Stimulated activated CD8-positive, alpha-beta memory T cell treated with anti-CD3 and anti-CD28 coated beads, Interleukin-15, amount 100 ng/mL, for 1 hour (primary cell): ENCODE results near the gene BRD7.

ENCODE experiments used
- DNase-seq: peaks from one replicate; pipeline ENCODE4 v3.0.0-alpha.2; 2020; ENCODE audit warnings: low read depth

Gene BRD7

DNA sequence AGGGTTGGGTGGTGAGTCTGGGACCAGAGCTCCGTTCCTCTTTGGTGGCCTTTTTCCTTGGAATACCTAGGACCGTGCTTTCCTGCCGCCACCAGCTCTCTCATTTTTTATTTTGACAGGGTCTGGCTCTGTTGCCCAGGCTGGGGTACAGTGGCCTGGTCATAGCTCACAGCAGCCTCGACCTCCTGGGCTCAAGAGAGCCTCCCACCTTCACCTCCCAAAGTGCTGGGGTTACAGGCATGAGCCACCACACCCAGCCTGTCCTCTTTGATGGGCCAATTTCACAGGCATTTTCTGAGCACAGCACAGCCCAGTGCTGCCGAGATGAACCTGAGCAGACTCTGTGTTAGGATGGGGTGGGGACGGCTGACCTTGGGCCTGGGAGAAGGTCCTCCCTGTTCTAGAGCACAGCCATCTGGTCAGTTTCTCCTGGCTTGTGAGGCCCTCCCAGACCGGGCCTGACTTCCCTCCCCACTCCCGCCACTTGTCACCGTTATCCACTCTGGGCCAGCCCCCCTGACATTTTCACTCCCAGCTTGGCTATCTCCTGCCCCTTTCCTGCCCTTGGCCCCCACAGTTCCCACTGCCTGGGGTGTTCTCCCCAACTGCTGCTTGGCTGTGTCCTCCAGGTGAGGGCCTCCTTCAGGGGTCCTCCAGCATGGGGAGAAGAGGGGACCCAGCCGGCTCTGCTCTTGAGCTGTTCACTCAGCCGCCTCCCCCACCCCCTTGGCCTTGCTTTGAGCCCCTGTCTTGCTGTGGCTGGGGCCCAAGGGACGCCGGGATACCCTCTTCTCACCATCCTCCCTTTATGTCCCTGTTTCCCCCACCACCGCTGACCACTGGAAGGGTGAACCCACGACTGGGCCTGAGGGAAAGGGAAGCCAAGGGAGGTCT is 97.4 kb downstream of the BRD7 start:
- DNase-seq, result no peak

DNA sequence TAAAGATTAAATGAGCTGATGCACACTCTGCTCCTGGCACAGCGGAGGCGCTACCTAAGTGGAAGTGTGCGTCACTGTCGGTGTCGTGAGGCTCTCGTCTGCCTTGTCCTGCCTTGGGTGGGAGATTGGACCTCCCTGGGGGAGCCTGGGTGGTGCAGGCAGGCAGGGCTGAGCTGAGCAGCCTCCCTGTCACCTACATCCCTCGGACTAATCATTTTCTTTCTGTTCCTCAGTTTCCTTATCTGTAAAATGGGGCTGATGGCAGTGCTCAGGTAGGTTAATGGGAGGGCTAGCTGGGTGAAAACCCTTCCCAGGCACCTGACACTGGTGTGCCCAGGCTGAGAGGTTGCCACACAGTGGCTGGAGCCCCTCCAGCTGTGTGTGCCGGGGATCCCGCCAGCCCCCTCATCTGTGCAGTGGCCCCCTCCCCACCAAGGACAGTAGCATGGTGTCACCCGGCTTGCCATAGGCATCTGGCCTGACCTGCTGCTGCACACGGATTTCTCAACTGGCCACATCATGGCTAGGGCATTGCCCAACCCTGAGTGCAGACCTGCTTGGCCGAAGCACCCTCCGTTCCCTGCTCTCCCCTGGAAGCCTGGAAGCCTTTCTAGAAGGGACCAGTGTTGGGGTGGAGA is 98.2 kb downstream of the BRD7 start:
- DNase-seq, result no peak

DNA sequence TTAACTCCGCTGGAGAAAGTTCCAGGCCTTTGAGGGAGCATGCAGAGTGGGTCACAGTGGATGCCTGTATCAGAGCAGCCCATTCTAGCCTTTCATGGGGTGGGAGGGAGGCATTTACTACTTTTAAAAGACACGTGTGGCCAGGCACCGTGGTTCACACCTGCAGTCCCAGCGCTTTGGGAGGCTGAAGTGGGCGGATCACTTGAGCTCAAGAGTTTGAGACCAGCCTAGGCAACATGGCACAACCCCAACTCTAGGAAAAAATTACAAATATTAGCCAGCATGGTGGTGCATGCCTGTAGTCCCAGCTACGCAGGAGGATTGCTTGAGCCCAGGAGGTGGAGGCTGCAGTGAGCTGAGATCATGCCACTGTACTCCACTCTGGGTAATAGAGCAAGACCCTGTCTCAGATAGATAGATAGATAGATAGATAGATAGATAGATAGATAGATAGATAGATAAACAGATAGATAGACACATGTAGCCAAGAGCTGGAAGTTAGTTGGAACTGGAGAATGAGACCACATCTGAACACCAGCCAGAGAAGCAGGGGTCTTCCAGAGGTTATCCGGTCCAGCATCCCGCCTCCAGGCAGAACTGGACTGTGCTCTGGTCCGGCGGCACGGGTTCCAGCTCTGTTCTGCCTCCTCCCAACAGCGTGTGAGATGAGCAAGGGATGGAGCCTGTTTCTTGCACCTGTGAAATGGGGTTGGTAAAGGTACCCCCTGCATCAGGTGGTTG is 98.8 kb downstream of the BRD7 start:
- DNase-seq, result no peak

DNA sequence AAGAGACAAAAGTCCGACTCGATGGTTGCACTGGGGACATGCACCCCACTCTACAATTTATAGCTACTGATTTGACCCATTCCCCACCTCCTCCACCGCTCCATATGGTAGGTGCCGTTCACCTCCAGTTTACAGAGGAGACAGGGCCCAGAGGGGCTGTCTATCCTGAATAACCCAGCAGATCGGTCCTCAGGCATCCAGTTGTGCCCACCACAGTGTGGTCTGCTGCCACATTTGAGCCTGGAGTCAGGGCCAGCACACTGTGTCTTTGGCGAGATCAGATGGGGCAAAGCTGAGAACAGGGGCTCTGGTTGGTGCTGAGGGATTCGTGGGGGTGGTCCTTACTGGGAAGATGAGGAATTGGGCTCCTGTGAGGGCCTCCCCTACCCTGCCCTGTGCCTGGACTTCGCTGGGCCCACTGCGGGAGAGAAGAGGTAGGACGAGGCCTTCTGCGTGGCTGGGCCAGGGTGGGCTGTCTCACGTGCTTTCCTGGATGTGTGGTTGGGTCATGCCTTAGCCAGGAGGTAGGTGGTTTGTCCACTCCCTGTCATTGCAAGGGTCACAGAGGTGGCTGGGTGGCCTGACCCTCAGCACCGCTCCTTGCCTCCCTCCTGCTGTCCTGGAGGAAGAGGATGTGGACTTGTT is 99.6 kb downstream of the BRD7 start:
- DNase-seq, result no peak

DNA sequence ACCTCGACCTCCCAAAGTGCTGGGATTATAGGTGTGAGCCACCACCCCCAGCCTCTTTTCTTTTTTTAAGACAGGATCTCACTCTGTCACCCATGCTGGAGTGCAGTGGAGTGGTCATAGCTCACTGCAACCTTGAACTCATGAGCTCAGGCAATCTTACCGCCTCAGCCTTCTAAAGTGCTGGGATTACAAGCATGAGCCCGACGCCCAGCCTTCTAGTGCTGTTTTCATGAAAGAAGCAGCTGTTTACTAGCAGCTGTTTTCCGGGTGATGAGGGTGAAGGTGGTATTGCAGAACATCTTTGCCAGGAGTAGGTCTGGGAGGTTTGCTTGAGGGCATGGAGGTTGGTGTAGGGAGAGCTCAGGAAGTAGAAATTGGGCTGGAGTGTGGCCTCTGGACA is 100.4 kb downstream of the BRD7 start:
- DNase-seq, result no peak

DNA sequence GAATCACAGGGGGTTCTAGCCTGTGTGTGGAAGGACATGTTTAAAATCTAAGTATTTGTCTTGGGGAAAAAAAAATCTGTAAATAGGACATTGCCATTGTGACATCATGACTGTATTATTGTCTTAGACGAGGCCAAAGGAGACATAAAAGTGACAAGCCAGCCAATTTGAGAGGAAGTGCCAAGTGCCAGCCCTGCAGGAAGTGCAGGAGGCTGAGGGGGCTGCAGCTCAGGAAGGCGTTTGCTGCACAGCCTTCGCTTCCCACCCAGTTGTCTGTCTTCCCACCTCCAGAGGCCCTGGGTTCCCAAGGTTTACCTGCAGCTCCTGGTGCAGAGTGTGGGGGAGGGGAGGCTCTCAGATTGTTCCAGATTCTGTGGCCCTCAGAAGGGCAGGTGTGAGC is 101.1 kb downstream of the BRD7 start:
- DNase-seq, result no peak

DNA sequence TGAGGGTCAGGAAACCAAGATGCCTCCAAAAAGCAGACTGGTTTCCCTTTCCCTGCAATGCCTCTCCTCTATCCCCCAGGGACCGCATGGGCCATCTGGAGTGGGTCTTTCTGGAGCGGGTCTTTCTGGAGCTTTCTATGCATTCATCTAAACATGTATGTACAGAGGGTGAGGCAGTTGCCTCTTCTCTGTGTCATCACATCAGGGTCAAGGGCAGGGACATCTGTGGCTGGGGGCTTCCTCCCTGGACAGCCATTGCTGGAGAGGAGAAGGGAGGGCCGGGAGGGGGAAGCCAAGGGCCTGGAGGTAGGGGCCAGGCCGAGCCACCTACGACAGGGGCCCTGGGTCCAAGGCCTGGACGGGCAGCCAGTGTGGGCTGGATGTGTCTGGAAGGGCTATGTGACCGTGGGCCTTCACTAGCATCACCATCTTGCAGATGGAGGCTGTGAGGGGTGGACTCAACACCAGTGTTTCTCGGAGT is 101.6 kb downstream of the BRD7 start:
- no peak for DNase-seq

DNA sequence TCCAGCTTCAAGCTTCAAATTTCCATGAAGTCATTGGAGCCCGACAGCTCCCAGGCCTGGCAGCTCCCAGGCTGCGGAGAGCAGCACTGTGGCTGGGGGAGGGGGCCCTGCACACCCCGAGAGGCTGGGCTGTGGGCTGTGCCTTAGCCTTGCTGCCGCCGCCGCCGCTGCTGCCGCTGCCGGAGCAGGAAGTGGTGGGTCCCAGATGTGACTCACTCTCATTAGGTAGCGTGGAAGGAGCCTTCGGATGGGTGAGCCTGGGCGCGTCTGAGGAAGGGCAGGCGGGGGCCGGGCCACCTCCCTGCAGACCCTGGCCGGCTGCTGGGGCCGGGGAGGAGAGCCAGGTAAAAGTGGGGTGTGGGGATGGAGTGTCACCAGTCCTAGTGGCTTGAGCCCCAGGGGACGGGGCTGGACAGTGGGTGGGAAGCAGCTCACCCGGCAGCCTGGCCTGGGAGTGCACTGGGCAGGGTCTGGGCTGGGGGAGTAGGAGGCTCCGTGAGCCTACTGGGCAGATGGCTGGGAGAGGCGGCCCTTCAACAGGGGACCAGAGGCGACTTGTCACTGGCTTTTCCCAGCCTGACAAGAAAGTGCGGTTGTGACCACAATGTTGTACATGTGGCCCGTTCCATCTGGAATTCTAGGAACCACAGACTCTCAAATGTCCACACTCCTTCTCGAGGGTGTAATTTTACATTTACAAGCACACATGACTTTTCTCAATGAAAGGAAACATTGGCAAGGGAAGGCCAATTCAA is 102.3 kb downstream of the BRD7 start, which contains the start of gene ADCY7:
Gene ADCY7, plus strand, starts transcription at position 215 of the 755 bp plus-strand sequence. CDS start 21,629 bp downstream, outside the sequence.
- DNase-seq, result peak; percentile 68
